Bronchial epithelial cell (primary cell): Measurements from ENCODE around the gene CD180. TPM values are rescaled to one million over a fixed set of nuclear protein-coding genes. Genes with fewer than 3 reads are reported as not detected.
A peak's percentile ranks its signal among the peaks of the same experiment; 100 is the strongest.

Experiments
- DNase-seq: peaks from one replicate; pipeline ENCODE4 v3.0.0-alpha.2; 2010; ENCODE audit warnings: low read depth
- FAIRE-seq: peaks from 2 replicates; lab custom pipeline; 2011; peaks lifted over from hg19 to GRCh38; lab: Jason Lieb, UNC
- H3K27me3 ChIP-seq: 2 replicates; pipeline ENCODE4 v1.5.1; 2011; ENCODE audit warnings: low read length; ENCODE audit not compliant: control insufficient read depth, insufficient read depth
- H3K36me3 ChIP-seq: 2 replicates; pipeline ENCODE4 v1.5.1; 2011; ENCODE audit warnings: low read length; ENCODE audit not compliant: control insufficient read depth, insufficient read depth
- H3K4me3 ChIP-seq: 2 replicates; pipeline ENCODE4 v1.5.1; 2011; ENCODE audit warnings: mild to moderate bottlenecking, low read depth, low read length, control low read depth
- CTCF ChIP-seq: IDR thresholded peaks from 2 replicates; pipeline ENCODE4 v1.5.1; 2011; ENCODE audit warnings: mild to moderate bottlenecking, moderate library complexity, low read length, control low read depth, inconsistent platforms; ENCODE audit not compliant: insufficient read depth, severe bottlenecking
- total RNA-seq: library from RNA; depleted of rRNA; stranded (reverse); fragments of >200 nt; gene quantifications from 2 replicates; pipeline ENCODE4 v1.2.1, GENCODE V29; 2014

The CD180 gene
- total RNA-seq, 1 donor from 2014 or later: not detected

DNA sequence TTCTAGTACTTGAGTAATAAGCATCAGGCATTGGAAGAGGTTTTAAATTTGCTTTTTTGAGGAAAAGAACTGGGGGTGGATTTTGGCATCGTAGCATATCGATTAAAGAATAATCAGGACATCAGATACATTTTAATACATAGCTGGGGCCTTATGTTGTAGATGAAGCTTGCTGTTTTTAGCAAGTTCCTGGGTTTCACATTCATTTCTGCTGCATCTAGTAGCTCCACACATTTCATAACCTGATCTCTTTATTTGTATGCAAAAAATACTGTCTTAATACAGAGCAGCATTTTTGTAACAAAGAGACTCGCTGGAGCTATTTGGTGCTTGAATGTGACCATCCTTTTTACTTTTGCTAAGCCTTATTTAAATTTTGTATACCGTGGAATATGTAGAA is 28.5 kb downstream of the CD180 start:
- H3K27me3 ChIP-seq: no peaks in the 10 kb centered on the region
- peaks cover 27% of the 10 kb centered on the region for H3K36me3 ChIP-seq
- DNase-seq (no peak), FAIRE-seq (no peak)
- H3K4me3 ChIP-seq: no peak overlapping the region
- TF ChIP-seq CTCF: no peak

- no peaks in the 10 kb centered on the region for H3K27me3 ChIP-seq
- TF ChIP-seq CTCF: no peak
- H3K36me3 ChIP-seq: peaks cover 37% of the 10 kb centered on the region
- FAIRE-seq (no peak), DNase-seq (no peak)
- H3K4me3 ChIP-seq: no peak overlapping the region
Measured at GRCh38 chr5:67166460-67167285, 29.9 kb downstream of the CD180 start.

GRCh38 chr5:67165526-67166459 is 30.8 kb downstream of the CD180 start:
- no peak overlapping the region for H3K4me3 ChIP-seq
- DNase-seq: peak; percentile 54
- FAIRE-seq: no peak

DNA sequence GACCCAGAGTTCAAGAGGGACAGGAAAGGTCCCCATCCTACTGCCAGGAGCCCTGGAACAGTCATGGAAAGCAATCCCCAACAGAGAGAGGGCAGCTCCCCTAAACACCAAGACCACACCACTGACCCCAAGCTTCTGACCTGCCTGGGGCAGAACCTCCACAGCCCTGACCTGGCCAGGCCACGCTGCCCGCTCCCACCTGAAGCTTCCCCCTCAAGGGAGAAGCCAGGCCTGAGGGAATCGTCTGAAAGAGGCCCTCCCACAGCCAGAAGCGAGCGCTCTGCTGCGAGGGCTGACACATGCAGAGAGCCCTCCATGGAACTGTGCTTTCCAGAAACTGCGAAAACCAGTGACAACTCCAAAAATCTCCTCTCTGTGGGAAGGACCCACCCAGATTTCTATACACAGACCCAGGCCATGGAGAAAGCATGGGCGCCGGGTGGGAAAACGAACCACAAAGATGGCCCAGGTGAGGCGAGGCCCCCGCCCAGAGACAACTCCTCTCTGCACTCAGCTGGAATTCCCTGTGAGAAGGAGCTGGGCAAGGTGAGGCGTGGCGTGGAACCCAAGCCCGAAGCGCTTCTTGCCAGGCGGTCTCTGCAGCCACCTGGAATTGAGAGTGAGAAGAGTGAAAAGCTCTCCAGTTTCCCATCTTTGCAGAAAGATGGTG is 31.6 kb downstream of the CD180 start:
- peaks cover 37% of the 10 kb centered on the region for H3K36me3 ChIP-seq
- H3K27me3 ChIP-seq: no peaks in the 10 kb centered on the region
- TF ChIP-seq CTCF: no peak
- H3K4me3 ChIP-seq: no peak overlapping the region
- FAIRE-seq: no peak
- DNase-seq: no peak

More at GRCh38 chr5:67165526-67166459, 30.8 kb downstream of the CD180 start:
- no peaks in the 10 kb centered on the region for H3K27me3 ChIP-seq
- peak; percentile 88 for TF ChIP-seq CTCF
- H3K36me3 ChIP-seq: peaks cover 37% of the 10 kb centered on the region

GRCh38 chr5:67163863-67164595 is 32.6 kb downstream of the CD180 start:
- TF ChIP-seq CTCF: no peak
- peaks cover 37% of the 10 kb centered on the region for H3K36me3 ChIP-seq
- no peak overlapping the region for H3K4me3 ChIP-seq
- no peaks in the 10 kb centered on the region for H3K27me3 ChIP-seq
- FAIRE-seq: no peak
- no peak for DNase-seq
